GM19397 (cell line): ENCODE data around the gene CTF1.

Experiments
- ATAC-seq: cut with Tn5 transposase; IDR thresholded peaks from one replicate; pipeline ENCODE4 v1.9.1; 2021; ENCODE audit warnings: mild to moderate bottlenecking, moderate library complexity; ENCODE audit not compliant: unreplicated experiment

CTF1 gene

DNA sequence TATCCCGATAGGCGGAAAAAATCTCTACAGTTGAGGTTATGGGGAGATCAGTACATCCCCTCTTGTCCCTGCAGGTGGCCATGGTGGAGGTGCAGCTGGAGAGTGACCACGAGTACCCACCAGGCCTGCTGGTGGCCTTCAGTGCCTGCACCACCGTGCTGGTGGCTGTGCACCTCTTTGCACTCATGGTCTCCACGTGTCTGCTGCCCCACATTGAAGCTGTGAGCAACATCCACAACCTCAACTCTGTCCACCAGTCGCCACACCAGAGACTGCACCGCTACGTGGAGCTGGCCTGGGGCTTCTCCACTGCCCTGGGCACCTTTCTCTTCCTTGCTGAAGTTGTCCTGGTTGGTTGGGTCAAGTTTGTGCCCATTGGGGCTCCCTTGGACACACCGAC, 56.7 kb downstream of the CTF1 start:
- no peak for ATAC-seq
